Subcutaneous abdominal adipose tissue (tissue), 5 donors: ENCODE measurements around the gene KIAA0586.

Experiments
- H3K27ac ChIP-seq: one replicate; pipeline ENCODE4 v1.7.0; 2013; ENCODE audit warnings: low read depth, mild to moderate bottlenecking, inconsistent platforms, low read length, moderate library complexity
- H3K27me3 ChIP-seq, 5 donors: one replicate each; pipeline ENCODE4 v1.7.0; 2013; ENCODE audit warnings: low read length in 5 of 5, inconsistent platforms in 1 of 5; ENCODE audit not compliant: control insufficient read depth in 5 of 5, insufficient read depth in 4 of 5
- H3K36me3 ChIP-seq, 5 donors: one replicate each; pipeline ENCODE4 v1.7.0; 2013; ENCODE audit warnings: low read length in 5 of 5; ENCODE audit not compliant: control insufficient read depth in 5 of 5, insufficient read depth in 5 of 5
- H3K4me1 ChIP-seq, 5 donors: one replicate each; pipeline ENCODE4 v1.7.0; 2013; ENCODE audit warnings: low read length in 5 of 5, mild to moderate bottlenecking in 3 of 5, moderate library complexity in 1 of 5; ENCODE audit not compliant: control insufficient read depth in 5 of 5, insufficient read depth in 5 of 5
- H3K4me3 ChIP-seq, 5 donors: one replicate each; pipeline ENCODE4 v1.7.0; 2013; ENCODE audit warnings: low read length in 5 of 5, low read depth in 1 of 5
- H3K9ac ChIP-seq, 5 donors: one replicate each; pipeline ENCODE4 v1.7.0; 2013; ENCODE audit warnings: low read length in 5 of 5, mild to moderate bottlenecking in 4 of 5, moderate library complexity in 3 of 5
- H3K9me3 ChIP-seq, 5 donors: one replicate each; pipeline ENCODE4 v1.7.0; 2013; ENCODE audit warnings: low read length in 5 of 5; ENCODE audit not compliant: control insufficient read depth in 5 of 5
- donor health status: healthy.
- donor health status: healthy.
- donor health status: healthy.
- donor health status: healthy.
- donor health status: healthy.

The KIAA0586 gene

GRCh38 chr14:58562141-58562540 is 134.6 kb downstream of the KIAA0586 start:
- Histone ChIP-seq H3K4me1 (no peaks in the 10 kb centered on the region), H3K9ac (no peak overlapping the region), H3K9me3 (no peaks in the 10 kb centered on the region), H3K4me3 (no peak overlapping the region), H3K27me3 (no peaks in the 10 kb centered on the region), H3K27ac (no peak overlapping the region), H3K36me3 (no peaks in the 10 kb centered on the region)

- Histone ChIP-seq H3K4me1 (no peaks in the 10 kb centered on the region), H3K9ac (no peak overlapping the region), H3K27ac (no peak overlapping the region), H3K36me3 (no peaks in the 10 kb centered on the region), H3K9me3 (no peaks in the 10 kb centered on the region), H3K27me3 (no peaks in the 10 kb centered on the region), H3K4me3 (no peak overlapping the region)
These were observed 136.5 kb downstream of the KIAA0586 start for GRCh38 chr14:58563978-58564377.

- Histone ChIP-seq H3K36me3 (no peaks in the 10 kb centered on the region), H3K9ac (no peak overlapping the region), H3K27me3 (no peaks in the 10 kb centered on the region), H3K9me3 (no peaks in the 10 kb centered on the region), H3K4me3 (no peak overlapping the region), H3K27ac (no peak overlapping the region), H3K4me1 (no peaks in the 10 kb centered on the region)
These were observed 138.3 kb downstream of the KIAA0586 start for GRCh38 chr14:58565832-58566231.

- Histone ChIP-seq H3K27ac (no peak overlapping the region), H3K36me3 (no peaks in the 10 kb centered on the region)
These were observed 139.5 kb downstream of the KIAA0586 start for GRCh38 chr14:58566979-58567378.

GRCh38 chr14:58568322-58568721 is 140.8 kb downstream of the KIAA0586 start:
- Histone ChIP-seq H3K4me1 (no peaks in the 10 kb centered on the region), H3K9me3 (no peaks in the 10 kb centered on the region), H3K27ac (no peak overlapping the region), H3K27me3 (no peaks in the 10 kb centered on the region), H3K9ac (no peak overlapping the region), H3K4me3 (no peak overlapping the region), H3K36me3 (no peaks in the 10 kb centered on the region)

More at GRCh38 chr14:58566979-58567378, 139.5 kb downstream of the KIAA0586 start:
- H3K27me3 ChIP-seq = no peaks in the 10 kb centered on the region
- H3K9ac ChIP-seq = no peak overlapping the region
- H3K9me3 ChIP-seq = no peaks in the 10 kb centered on the region
- H3K4me3 ChIP-seq = no peak overlapping the region
- no peaks in the 10 kb centered on the region for H3K4me1 ChIP-seq

GRCh38 chr14:58571256-58571655 is 143.7 kb downstream of the KIAA0586 start:
- H3K9ac ChIP-seq = no peak overlapping the region
- H3K4me3 ChIP-seq = no peak overlapping the region
- H3K27me3 ChIP-seq = no peaks in the 10 kb centered on the region
- H3K9me3 ChIP-seq = no peaks in the 10 kb centered on the region
- H3K27ac ChIP-seq = no peak overlapping the region
- H3K36me3 ChIP-seq = no peaks in the 10 kb centered on the region
- no peaks in the 10 kb centered on the region for H3K4me1 ChIP-seq

GRCh38 chr14:58571769-58572472 is 144.4 kb downstream of the KIAA0586 start:
- no peak overlapping the region for H3K9ac ChIP-seq
- H3K9me3 ChIP-seq = no peaks in the 10 kb centered on the region
- H3K27me3 ChIP-seq = no peaks in the 10 kb centered on the region
- H3K36me3 ChIP-seq = no peaks in the 10 kb centered on the region
- H3K27ac ChIP-seq = no peak overlapping the region
- H3K4me1 ChIP-seq = no peaks in the 10 kb centered on the region
- H3K4me3 ChIP-seq = no peak overlapping the region

- Histone ChIP-seq H3K36me3 (no peaks in the 10 kb centered on the region), H3K9ac (no peak overlapping the region), H3K27ac (no peak overlapping the region), H3K27me3 (no peaks in the 10 kb centered on the region), H3K9me3 (no peaks in the 10 kb centered on the region), H3K4me3 (no peak overlapping the region), H3K4me1 (no peaks in the 10 kb centered on the region)
These were observed 144.9 kb downstream of the KIAA0586 start for GRCh38 chr14:58572473-58572853.

GRCh38 chr14:58572863-58573262 is 145.3 kb downstream of the KIAA0586 start:
- no peak overlapping the region for H3K4me3 ChIP-seq

GRCh38 chr14:58574623-58575022 is 147.1 kb downstream of the KIAA0586 start:
- no peaks in the 10 kb centered on the region for H3K36me3 ChIP-seq
- no peaks in the 10 kb centered on the region for H3K9me3 ChIP-seq
- H3K27ac ChIP-seq = no peak overlapping the region
- H3K4me1 ChIP-seq = no peaks in the 10 kb centered on the region
- H3K4me3 ChIP-seq = no peak overlapping the region
- no peaks in the 10 kb centered on the region for H3K27me3 ChIP-seq
- no peak overlapping the region for H3K9ac ChIP-seq

More at GRCh38 chr14:58572863-58573262, 145.3 kb downstream of the KIAA0586 start:
- H3K27me3 ChIP-seq = no peaks in the 10 kb centered on the region
- no peak overlapping the region for H3K9ac ChIP-seq
- H3K4me1 ChIP-seq = no peaks in the 10 kb centered on the region
- H3K27ac ChIP-seq = no peak overlapping the region
- no peaks in the 10 kb centered on the region for H3K9me3 ChIP-seq
- no peaks in the 10 kb centered on the region for H3K36me3 ChIP-seq
